Astrocyte (in vitro differentiated cells and primary cell): ENCODE measurements around the gene C17orf50. TPM values are rescaled to one million over a fixed set of nuclear protein-coding genes. Genes with fewer than 3 reads are reported as not detected.

Source experiments
- DNase-seq: peaks from one replicate; pipeline ENCODE4 v3.0.0-alpha.2; 2010; ENCODE audit warnings: low read depth
- FAIRE-seq: peaks from 2 replicates; lab custom pipeline; 2011; peaks lifted over from hg19 to GRCh38; lab: Jason Lieb, UNC
- H2AFZ ChIP-seq: 2 replicates; pipeline ENCODE4 v1.6.0; 2012; ENCODE audit warnings: low read depth, low read length, inconsistent platforms
- H3K27ac ChIP-seq: 2 replicates; pipeline ENCODE4 v1.5.1; 2011; ENCODE audit warnings: low read depth, low read length, inconsistent platforms
- H3K27me3 ChIP-seq: 2 replicates; pipeline ENCODE4 v1.6.0; 2011; ENCODE audit warnings: low read length, inconsistent platforms; ENCODE audit not compliant: insufficient read depth
- H3K36me3 ChIP-seq: 2 replicates; pipeline ENCODE4 v1.5.1; 2011; ENCODE audit warnings: low read length, inconsistent platforms; ENCODE audit not compliant: insufficient read depth
- H3K4me1 ChIP-seq: 2 replicates; pipeline ENCODE4 v1.5.1; 2011; ENCODE audit warnings: low read length, inconsistent platforms; ENCODE audit not compliant: insufficient read depth
- H3K4me2 ChIP-seq: 2 replicates; pipeline ENCODE4 v1.6.0; 2012; ENCODE audit warnings: low read length, inconsistent platforms
- H3K4me3 ChIP-seq: 2 replicates; pipeline ENCODE4 v1.5.1; 2011; ENCODE audit warnings: low read depth, mild to moderate bottlenecking, low read length, inconsistent platforms; ENCODE audit not compliant: insufficient read depth
- H3K79me2 ChIP-seq: 2 replicates; pipeline ENCODE4 v1.6.0; 2012; ENCODE audit warnings: mild to moderate bottlenecking, low read length, inconsistent platforms; ENCODE audit not compliant: insufficient read depth
- H3K9ac ChIP-seq: 2 replicates; pipeline ENCODE4 v1.6.0; 2012; ENCODE audit warnings: mild to moderate bottlenecking, low read length, inconsistent platforms
- H3K9me3 ChIP-seq: 2 replicates; pipeline ENCODE4 v1.5.1; 2012; ENCODE audit warnings: low read depth, mild to moderate bottlenecking, low read length, inconsistent platforms; ENCODE audit not compliant: insufficient read depth
- H4K20me1 ChIP-seq: 2 replicates; pipeline ENCODE4 v1.6.0; 2012; ENCODE audit warnings: low read length, inconsistent platforms; ENCODE audit not compliant: insufficient read depth
- H3K27ac Mint-ChIP-seq: one replicate; pipeline ENCODE4 v1.8.0; 2021; ENCODE audit warnings: mild to moderate bottlenecking, mixed read lengths; ENCODE audit not compliant: unreplicated experiment
- H3K27me3 Mint-ChIP-seq: one replicate; pipeline ENCODE4 v1.8.0; 2021; ENCODE audit warnings: low read depth, mixed read lengths; ENCODE audit not compliant: unreplicated experiment
- H3K36me3 Mint-ChIP-seq: one replicate; pipeline ENCODE4 v1.8.0; 2021; ENCODE audit warnings: low read depth, mixed read lengths; ENCODE audit not compliant: unreplicated experiment
- H3K4me1 Mint-ChIP-seq: one replicate; pipeline ENCODE4 v1.8.0; 2021; ENCODE audit warnings: low read depth, mixed read lengths; ENCODE audit not compliant: unreplicated experiment
- H3K4me3 Mint-ChIP-seq: one replicate; pipeline ENCODE4 v1.8.0; 2021; ENCODE audit warnings: mild to moderate bottlenecking, moderate library complexity, mixed read lengths; ENCODE audit not compliant: unreplicated experiment
- H3K9me3 Mint-ChIP-seq: one replicate; pipeline ENCODE4 v1.8.0; 2021; ENCODE audit warnings: mild to moderate bottlenecking, mixed read lengths; ENCODE audit not compliant: unreplicated experiment
- CTCF ChIP-seq: IDR thresholded peaks from 2 replicates; pipeline ENCODE4 v1.5.1; 2011; ENCODE audit warnings: low read depth, mild to moderate bottlenecking, inconsistent platforms, low read length, moderate library complexity; ENCODE audit not compliant: insufficient read depth
- EZH2 ChIP-seq: IDR thresholded peaks from 2 replicates; pipeline ENCODE4 v1.6.1; 2012; ENCODE audit warnings: mild to moderate bottlenecking, low read length, inconsistent platforms; ENCODE audit not compliant: insufficient read depth
- total RNA-seq: library from RNA; stranded (reverse); gene quantifications from 2 replicates; pipeline ENCODE4 v1.2.1, GENCODE V29; 2021

Gene C17orf50
- total RNA-seq, 1 donor from 2014 or later = not detected

- Histone ChIP-seq H4K20me1 (peaks cover 46% of the 10 kb centered on the region), H3K4me2 (peak within 1 kb of the TSS; percentile 90), H3K9me3 (no peaks in the 10 kb centered on the region), H3K4me3 (peak within 1 kb of the TSS; percentile 88), H3K9ac (peak within 1 kb of the TSS; percentile 95), H3K4me1 (peaks cover 13% of the 10 kb centered on the region), H3K36me3 (no peaks in the 10 kb centered on the region), H3K27me3 (no peaks in the 10 kb centered on the region), H3K27ac (peak within 1 kb of the TSS; percentile 97), H3K79me2 (peaks cover 49% of the 10 kb centered on the region), H2AFZ (peak within 1 kb of the TSS; percentile 93)
- peak within 1 kb of the TSS; percentile 100 for H3K27ac Mint-ChIP-seq
- FAIRE-seq (no peak), DNase-seq (peak; percentile 99)
- H3K4me3 Mint-ChIP-seq = peak within 1 kb of the TSS; percentile 99
- H3K9me3 Mint-ChIP-seq = no peaks in the 10 kb centered on the region
- TF ChIP-seq EZH2 (no peak), CTCF (peak; percentile 81)
- H3K4me1 Mint-ChIP-seq = peaks cover 42% of the 10 kb centered on the region
- peaks cover 2% of the 10 kb centered on the region for H3K36me3 Mint-ChIP-seq
- H3K27me3 Mint-ChIP-seq = no peaks in the 10 kb centered on the region
Measured at GRCh38 chr17:35808962-35809854, 48.5 kb downstream of the C17orf50 start, which contains the start of gene TAF15. TSS of gene TAF15 (plus strand) at chr17:35809484. CDS start at chr17:35809570, 86 bp downstream.

DNA sequence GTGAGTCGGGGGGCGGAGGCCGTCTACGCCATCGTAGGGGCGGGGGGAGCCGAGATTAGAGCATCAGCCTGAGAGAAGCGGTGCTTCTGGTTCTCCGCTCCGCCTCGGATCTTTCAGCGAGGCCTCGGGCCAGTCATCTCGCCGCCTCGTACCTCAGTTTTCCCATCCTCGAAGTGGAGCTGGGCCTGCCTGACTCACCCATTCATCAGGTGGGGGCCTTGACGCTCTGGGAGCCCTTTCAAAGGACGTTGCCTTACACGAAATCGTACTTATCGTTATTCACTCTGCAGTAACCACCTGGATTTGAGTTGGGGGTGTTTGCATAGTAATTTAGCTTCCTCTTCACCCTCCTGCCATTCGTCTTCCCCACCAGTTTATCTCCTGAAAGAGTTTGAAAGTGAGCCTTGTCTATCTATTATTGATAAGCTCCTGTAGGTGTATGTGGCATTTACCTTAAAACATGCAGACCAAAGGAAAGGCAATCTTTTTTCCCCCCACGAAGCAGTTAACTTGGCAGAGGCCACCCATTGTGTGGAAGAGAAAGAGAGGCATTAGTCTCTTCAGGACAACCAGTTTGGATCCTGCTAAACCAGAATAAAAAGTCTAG lies 49.3 kb downstream of the C17orf50 start:
- Mint-ChIP-seq H3K27me3 (no peaks in the 10 kb centered on the region), H3K36me3 (peaks cover 2% of the 10 kb centered on the region), H3K27ac (peak overlapping the region; percentile 100), H3K9me3 (no peaks in the 10 kb centered on the region), H3K4me1 (peaks cover 41% of the 10 kb centered on the region), H3K4me3 (peak overlapping the region; percentile 99)
- Histone ChIP-seq H3K4me2 (peak overlapping the region; percentile 90), H3K36me3 (no peaks in the 10 kb centered on the region), H3K79me2 (peaks cover 57% of the 10 kb centered on the region), H3K9ac (peak overlapping the region; percentile 95), H4K20me1 (peaks cover 50% of the 10 kb centered on the region), H3K27me3 (no peaks in the 10 kb centered on the region), H3K27ac (peak overlapping the region; percentile 97), H3K4me3 (peak overlapping the region; percentile 88), H3K9me3 (no peaks in the 10 kb centered on the region), H3K4me1 (peaks cover 13% of the 10 kb centered on the region), H2AFZ (peak overlapping the region; percentile 80)
- no peak for TF ChIP-seq EZH2
- FAIRE-seq (no peak), DNase-seq (peak; percentile 25)

- Mint-ChIP-seq H3K36me3 (peaks cover 2% of the 10 kb centered on the region), H3K9me3 (no peaks in the 10 kb centered on the region), H3K4me1 (peaks cover 32% of the 10 kb centered on the region), H3K27ac (no peak overlapping the region), H3K4me3 (peak overlapping the region; percentile 12), H3K27me3 (no peaks in the 10 kb centered on the region)
- Histone ChIP-seq H3K9ac (no peak overlapping the region), H3K4me2 (peak overlapping the region; percentile 90), H2AFZ (no peak overlapping the region), H3K4me1 (peaks cover 13% of the 10 kb centered on the region), H3K27ac (no peak overlapping the region), H3K4me3 (no peak overlapping the region), H3K36me3 (peaks cover 3% of the 10 kb centered on the region), H3K9me3 (no peaks in the 10 kb centered on the region), H3K79me2 (peaks cover 75% of the 10 kb centered on the region), H3K27me3 (no peaks in the 10 kb centered on the region), H4K20me1 (peaks cover 67% of the 10 kb centered on the region)
- FAIRE-seq (no peak), DNase-seq (no peak)
- TF ChIP-seq EZH2 (no peak), CTCF (no peak)
Measured at GRCh38 chr17:35811759-35812158, 51.1 kb downstream of the C17orf50 start.
